PFSK-1 (cell line): ENCODE measurements around the gene NEDD4L.

Experiments used
- FOXP2 ChIP-seq: optimal IDR thresholded peaks from 2 replicates; pipeline ENCODE3; 2011; ENCODE audit warnings: borderline replicate concordance, control low read depth, inconsistent platforms; ENCODE audit not compliant: insufficient read depth; ENCODE audit errors: extremely low read length, extremely low read depth
- POLR2AphosphoS5 ChIP-seq: IDR thresholded peaks from 2 replicates; pipeline ENCODE4 v1.6.1; 2012; ENCODE audit warnings: low read depth, mild to moderate bottlenecking, control low read depth, low read length, moderate library complexity
- REST ChIP-seq, 2 experiments: IDR thresholded peaks; 2 replicates each; pipeline versions ENCODE4 v1.6.1 to v1.8.0; 2011 to 2012; ENCODE audit warnings: low read depth in 2 of 2, low read length in 2 of 2, control low read depth in 1 of 2, inconsistent platforms in 1 of 2, mild to moderate bottlenecking in 1 of 2, moderate library complexity in 1 of 2; ENCODE audit not compliant: insufficient read depth in 1 of 2
- SIN3A ChIP-seq: IDR thresholded peaks from 2 replicates; pipeline ENCODE4 v1.6.1; 2012; ENCODE audit warnings: mild to moderate bottlenecking, low read length, moderate library complexity, borderline replicate concordance; ENCODE audit not compliant: insufficient read depth
- TAF1 ChIP-seq: IDR thresholded peaks from 2 replicates; pipeline ENCODE4 v1.6.1; 2012; ENCODE audit warnings: low read length, control low read depth, borderline replicate concordance; ENCODE audit not compliant: insufficient read depth

NEDD4L gene

GRCh38 chr18:58024139-58024538, 19.9 kb upstream of the NEDD4L start:
- TF ChIP-seq TAF1: no peak
- TF ChIP-seq SIN3A: no peak
- no peak for TF ChIP-seq POLR2AphosphoS5
- no peak for TF ChIP-seq REST (IDR thresholded peaks at IDR 0.05; ENCODE audit: insufficient read depth in 1 of 2, low read depth in 2 of 2, low read length in 2 of 2)
- TF ChIP-seq FOXP2: no peak

- no peak for TF ChIP-seq TAF1
- no peak for TF ChIP-seq POLR2AphosphoS5
- TF ChIP-seq REST (IDR thresholded peaks at IDR 0.05; ENCODE audit: insufficient read depth in 1 of 2, low read depth in 2 of 2, low read length in 2 of 2): no peak
- TF ChIP-seq SIN3A: no peak
- TF ChIP-seq FOXP2: no peak
These were observed 18.8 kb upstream of the NEDD4L start for GRCh38 chr18:58025205-58025604.

GRCh38 chr18:58025733-58026132, 18.3 kb upstream of the NEDD4L start:
- TF ChIP-seq POLR2AphosphoS5 (no peak), REST (IDR thresholded peaks at IDR 0.05; ENCODE audit: insufficient read depth in 1 of 2, low read depth in 2 of 2, low read length in 2 of 2) (no peak), SIN3A (no peak), FOXP2 (no peak), TAF1 (no peak)

GRCh38 chr18:58026395-58026794, 17.6 kb upstream of the NEDD4L start:
- TF ChIP-seq POLR2AphosphoS5 (no peak), TAF1 (no peak), REST (IDR thresholded peaks at IDR 0.05; ENCODE audit: insufficient read depth in 1 of 2, low read depth in 2 of 2, low read length in 2 of 2) (no peak), SIN3A (no peak), FOXP2 (no peak)

GRCh38 chr18:58026857-58027256, 17.2 kb upstream of the NEDD4L start:
- TF ChIP-seq FOXP2 (no peak), REST (IDR thresholded peaks at IDR 0.05; ENCODE audit: insufficient read depth in 1 of 2, low read depth in 2 of 2, low read length in 2 of 2) (no peak), POLR2AphosphoS5 (no peak), TAF1 (no peak), SIN3A (no peak)
